BJ (cell line): Measurements from ENCODE around the gene SBF1. TPM values are rescaled to one million over a fixed set of nuclear protein-coding genes. Genes with fewer than 3 reads are reported as not detected.

Experiments used
- CTCF ChIA-PET: fragments of 350-600 bp; formaldehyde crosslinking; extraction: SDS; loops from one replicate; lab custom pipeline; 2021; ENCODE audit warnings: antibody characterized with exemption, inconsistent platforms; lab: Yijun Ruan, JAX
- POLR2A ChIA-PET: fragments of 300-600 bp; sonication (Branson Sonifier 250); formaldehyde crosslinking; extraction: SDS; loops from one replicate; lab custom pipeline; 2021; ENCODE audit warnings: antibody characterized with exemption; lab: Charles Lee
- DNase-seq: peaks from one replicate; pipeline ENCODE4 v3.0.0-alpha.2; 2011; ENCODE audit warnings: low read depth
- H3K27me3 ChIP-seq: 2 replicates; pipeline ENCODE4 v1.6.0; 2011; ENCODE audit warnings: low read length; ENCODE audit not compliant: control insufficient read depth, insufficient read depth
- H3K36me3 ChIP-seq: 2 replicates; pipeline ENCODE4 v1.5.1; 2011; ENCODE audit warnings: low read length; ENCODE audit not compliant: control insufficient read depth, insufficient read depth
- H3K4me3 ChIP-seq: 2 replicates; pipeline ENCODE4 v1.5.1; 2011; ENCODE audit warnings: low read depth, mild to moderate bottlenecking, control low read depth, low read length
- CTCF ChIP-seq: IDR thresholded peaks from 2 replicates; pipeline ENCODE4 v1.5.1; 2011; ENCODE audit warnings: low read depth, mild to moderate bottlenecking, control low read depth, inconsistent platforms, low read length, moderate library complexity; ENCODE audit not compliant: insufficient read depth
- polyA plus RNA-seq: library from polyadenylated mRNA; depleted of rRNA; stranded (reverse); fragments of >200 nt; gene quantifications from 2 replicates; pipeline ENCODE4 v1.2.3, GENCODE V29; 2011

The SBF1 gene
- polyA plus RNA-seq, 1 experiment = 34.7 TPM

DNA sequence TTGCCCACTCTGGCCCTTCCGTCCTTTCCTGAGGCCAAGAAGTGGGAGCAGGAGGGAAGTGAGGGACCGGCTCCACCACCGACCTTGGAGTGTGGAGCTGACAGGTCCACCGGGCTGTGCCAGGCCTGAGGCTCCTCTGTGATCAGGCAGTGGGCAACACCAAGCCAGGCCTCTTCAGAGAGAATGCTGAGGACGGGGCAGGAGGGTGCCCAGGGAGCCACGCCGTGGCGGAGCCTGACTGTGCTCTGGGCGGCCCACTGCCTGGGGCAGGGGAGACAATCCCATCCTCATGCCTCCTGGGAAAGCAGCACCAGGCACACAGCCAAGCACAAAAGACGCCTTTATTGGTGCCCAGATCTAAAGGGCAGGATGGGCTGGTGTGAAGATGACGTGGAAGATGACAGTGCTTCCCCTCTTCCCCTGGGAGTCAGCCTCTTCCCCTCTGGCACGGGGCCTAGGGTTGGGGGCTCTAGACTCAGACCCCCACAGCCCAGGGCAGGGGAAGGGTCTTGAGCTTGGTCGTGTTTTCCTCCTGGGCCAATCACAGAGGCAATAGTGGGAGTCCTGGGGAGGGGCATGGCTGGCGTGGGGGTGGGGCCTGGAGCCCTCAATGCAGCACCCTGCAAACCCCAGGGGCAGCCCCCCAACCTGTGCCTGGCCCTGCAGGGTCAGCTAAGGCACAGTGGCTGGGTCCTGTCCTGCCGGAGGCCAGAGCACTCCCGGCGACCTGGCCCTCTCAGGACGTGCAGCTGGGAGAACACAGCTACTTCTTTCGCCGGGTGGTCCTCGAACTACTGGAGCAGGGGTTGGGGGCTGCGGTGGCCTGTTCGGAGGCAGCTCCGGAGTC, 28.0 kb upstream of the SBF1 start:
- DNase-seq = no peak
- peaks cover 27% of the 10 kb centered on the region for H3K36me3 ChIP-seq
- TF ChIP-seq CTCF = no peak
- H3K4me3 ChIP-seq = no peak overlapping the region
- ChIA-PET POLR2A (no interaction called here), CTCF (interaction anchor here (1.0 kb wide), 1 partner anchor 65 kb away, joined by 3 read pairs; no protein-coding TSS in a partner anchor)
- no peaks in the 10 kb centered on the region for H3K27me3 ChIP-seq

GRCh38 chr22:50502096-50502495, 27.3 kb upstream of the SBF1 start:
- no peak for TF ChIP-seq CTCF
- peaks cover 27% of the 10 kb centered on the region for H3K36me3 ChIP-seq
- no peak for DNase-seq

DNA sequence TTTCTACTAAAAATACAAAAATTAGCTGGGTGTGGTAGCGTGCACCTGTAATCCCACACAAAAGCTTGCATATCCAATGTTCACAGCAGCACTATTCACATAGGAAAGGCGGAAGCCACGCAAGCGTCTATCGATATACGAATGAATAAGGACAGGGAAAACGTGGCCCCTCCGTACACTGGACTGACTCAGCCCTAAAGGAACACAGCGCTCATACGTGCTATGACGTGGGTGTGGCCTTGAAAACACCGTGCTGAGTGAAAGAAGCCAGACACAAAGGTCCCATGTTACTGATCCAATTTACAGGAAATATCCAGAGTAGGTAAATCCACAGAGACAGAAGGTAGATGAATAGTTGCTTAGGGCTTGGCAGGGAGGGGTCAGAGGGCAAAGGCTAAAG, 25.6 kb upstream of the SBF1 start:
- POLR2A ChIA-PET = no interaction called here
- CTCF ChIA-PET = no interaction called here
- no peak overlapping the region for H3K4me3 ChIP-seq
- DNase-seq = no peak
- TF ChIP-seq CTCF = no peak
- no peaks in the 10 kb centered on the region for H3K27me3 ChIP-seq
- peaks cover 22% of the 10 kb centered on the region for H3K36me3 ChIP-seq

More at GRCh38 chr22:50502096-50502495, 27.3 kb upstream of the SBF1 start:
- CTCF ChIA-PET = interaction anchor here (0.6 kb wide), 1 partner anchor 10 kb away, joined by 3 read pairs; no protein-coding TSS in a partner anchor
- no peak overlapping the region for H3K4me3 ChIP-seq
- H3K27me3 ChIP-seq = no peaks in the 10 kb centered on the region
- POLR2A ChIA-PET = no interaction called here

DNA sequence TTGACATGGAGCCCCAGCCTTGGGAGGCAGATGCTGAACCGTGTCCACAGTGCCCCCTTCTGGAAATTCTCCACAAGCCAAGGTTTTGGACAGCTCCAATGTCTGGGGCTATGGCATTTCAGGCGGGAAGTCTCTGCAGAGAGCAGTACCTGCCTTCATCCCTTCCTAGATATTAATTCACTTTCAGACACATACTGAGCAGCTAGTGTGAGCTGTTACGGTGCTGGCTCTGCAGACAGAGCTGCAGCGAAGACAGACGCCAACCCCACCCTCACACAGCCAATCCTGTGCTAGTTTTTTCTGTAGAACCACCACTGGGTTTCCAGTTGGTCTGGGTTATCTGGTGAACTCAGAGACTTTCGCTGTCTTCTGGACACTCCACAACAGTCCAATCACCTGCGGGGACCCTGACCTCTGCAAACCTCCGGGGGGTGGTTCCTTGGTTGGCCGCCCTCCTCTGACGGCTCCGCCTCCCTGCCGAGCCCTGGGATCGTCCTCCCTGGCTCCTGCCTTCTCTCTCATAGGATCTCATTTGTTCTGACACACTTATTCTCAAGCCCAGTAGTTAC, 23.6 kb upstream of the SBF1 start:
- ChIA-PET CTCF (interaction anchor here (0.6 to 2.8 kb wide), 16 partner anchors 8 to 568 kb away, joined by 3 to 14 read pairs (median 4); partner anchors contain the start of genes HDAC10, LMF2, MIOX and NCAPH2), POLR2A (no interaction called here)
- no peak for DNase-seq

More for the DNA sequence above, 23.6 kb upstream of the SBF1 start:
- peaks cover 9% of the 10 kb centered on the region for H3K36me3 ChIP-seq
- TF ChIP-seq CTCF = peak; percentile 72
- H3K27me3 ChIP-seq = no peaks in the 10 kb centered on the region
- no peak overlapping the region for H3K4me3 ChIP-seq
